IMR-90 (cell line): ENCODE results near the gene RDH12. TPM values are rescaled to one million over a fixed set of nuclear protein-coding genes. Genes with fewer than 3 reads are reported as not detected.

ENCODE experiments used
- ATAC-seq: fragments of 200-7000 bp; cut with Tn5 transposase; 2 replicates; pipeline ENCODE4 v1.9.1; 2020; ENCODE audit warnings: low read depth, mild to moderate bottlenecking, moderate library complexity
- BruUV-seq: library from RNA; stranded (reverse); fragments of 400-500 nt; replicated peaks from 2 replicates; lab custom pipeline; 2021; lab: Mats Ljungman, UMichigan
- CTCF ChIA-PET: fragments of 300-600 bp; formaldehyde crosslinking; extraction: SDS; loops from one replicate; lab custom pipeline; 2021; ENCODE audit warnings: antibody characterized with exemption; lab: Yijun Ruan, JAX
- POLR2A ChIA-PET: fragments of 300-600 bp; sonication (Branson Sonifier 250); formaldehyde crosslinking; loops from one replicate; lab custom pipeline; 2022; ENCODE audit warnings: antibody characterized with exemption; ENCODE audit not compliant: unreplicated experiment; lab: Charles Lee
- DNase-seq: peaks from one replicate; pipeline ENCODE4 v3.0.0; 2013
- H2AFZ ChIP-seq: replicated peaks from 2 replicates; pipeline ENCODE3; 2013; ENCODE audit warnings: low read length, mild to moderate bottlenecking; ENCODE audit not compliant: poor library complexity
- H2AK5ac ChIP-seq: 2 replicates; pipeline ENCODE4 v1.6.1; 2013; ENCODE audit warnings: low read depth, low read length, inconsistent platforms
- H2AK9ac ChIP-seq: replicated peaks from 2 replicates; pipeline ENCODE3; 2013; ENCODE audit warnings: mild to moderate bottlenecking, low read depth, low read length, moderate library complexity; ENCODE audit not compliant: poor library complexity
- H2BK120ac ChIP-seq: 2 replicates; pipeline ENCODE4 v1.6.1; 2013; ENCODE audit warnings: low read depth, low read length, inconsistent platforms
- H2BK15ac ChIP-seq: 3 replicates; pipeline ENCODE4 v1.6.1; 2013; ENCODE audit warnings: low read depth, low read length, inconsistent platforms
- H2BK20ac ChIP-seq: 2 replicates; pipeline ENCODE4 v1.6.1; 2013; ENCODE audit warnings: low read depth, mild to moderate bottlenecking, inconsistent platforms, low read length, moderate library complexity
- H2BK5ac ChIP-seq: 2 replicates; pipeline ENCODE4 v1.6.1; 2013; ENCODE audit warnings: mild to moderate bottlenecking, low read depth, low read length, inconsistent platforms; ENCODE audit not compliant: poor library complexity, severe bottlenecking
- H3K14ac ChIP-seq: replicated peaks from 2 replicates; pipeline ENCODE4 v1.6.1; 2013; ENCODE audit warnings: low read depth, low read length, inconsistent platforms
- H3K18ac ChIP-seq: 2 replicates; pipeline ENCODE4 v1.6.1; 2013; ENCODE audit warnings: low read depth, low read length, control low read depth
- H3K23ac ChIP-seq: 2 replicates; pipeline ENCODE4 v1.6.1; 2013; ENCODE audit warnings: low read depth, low read length, inconsistent platforms
- H3K27ac ChIP-seq: 2 replicates; pipeline ENCODE4 v1.5.1; 2013; ENCODE audit warnings: mild to moderate bottlenecking, control low read depth, low read length; ENCODE audit not compliant: insufficient read depth
- H3K27me3 ChIP-seq: 2 replicates; pipeline ENCODE4 v1.6.1; 2013; ENCODE audit warnings: low read length; ENCODE audit not compliant: control insufficient read depth, insufficient read depth
- H3K36me3 ChIP-seq: 2 replicates; pipeline ENCODE4 v1.6.1; 2013; ENCODE audit warnings: low read length, mixed read lengths; ENCODE audit not compliant: control insufficient read depth, insufficient read depth
- H3K4ac ChIP-seq: 2 replicates; pipeline ENCODE4 v1.6.1; 2013; ENCODE audit warnings: low read depth, low read length, inconsistent platforms
- H3K4me1 ChIP-seq: 2 replicates; pipeline ENCODE4 v1.6.1; 2013; ENCODE audit warnings: low read length, mixed read lengths; ENCODE audit not compliant: control insufficient read depth, insufficient read depth
- H3K4me2 ChIP-seq: 2 replicates; pipeline ENCODE4 v1.6.1; 2013; ENCODE audit warnings: low read depth, mild to moderate bottlenecking, control low read depth, low read length, moderate library complexity
- H3K4me3 ChIP-seq: 2 replicates; pipeline ENCODE4 v1.5.1; 2013; ENCODE audit warnings: low read depth, mild to moderate bottlenecking, control low read depth, low read length, moderate library complexity; ENCODE audit not compliant: insufficient read depth
- H3K56ac ChIP-seq: 2 replicates; pipeline ENCODE4 v1.6.1; 2013; ENCODE audit warnings: low read length, inconsistent platforms; ENCODE audit not compliant: insufficient read depth; ENCODE audit errors: extremely low read depth
- H3K79me1 ChIP-seq, 2 experiments: 2 replicates each; pipeline ENCODE4 v1.6.1; 2013; ENCODE audit warnings: low read length in 2 of 2, inconsistent platforms in 1 of 2, low read depth in 1 of 2
- H3K9ac ChIP-seq: 2 replicates; pipeline ENCODE4 v1.6.1; 2013; ENCODE audit warnings: low read depth, low read length, control low read depth
- H3K9me1 ChIP-seq: 2 replicates; pipeline ENCODE4 v1.6.1; 2013; ENCODE audit warnings: low read length, inconsistent platforms; ENCODE audit not compliant: insufficient read depth
- H3K9me3 ChIP-seq: 2 replicates; pipeline ENCODE4 v1.6.1; 2013; ENCODE audit warnings: low read length; ENCODE audit not compliant: control insufficient read depth, insufficient read depth
- H4K20me1 ChIP-seq: 2 replicates; pipeline ENCODE4 v1.6.1; 2013; ENCODE audit warnings: low read length, inconsistent platforms; ENCODE audit not compliant: insufficient read depth
- H4K5ac ChIP-seq: 2 replicates; pipeline ENCODE4 v1.6.1; 2013; ENCODE audit warnings: mild to moderate bottlenecking, low read depth, low read length, control low read depth
- H4K8ac ChIP-seq, 2 experiments: 2 replicates each; pipeline ENCODE4 v1.6.1; 2013; ENCODE audit warnings: low read depth in 2 of 2, low read length in 2 of 2, control low read depth in 1 of 2, inconsistent platforms in 1 of 2
- H4K91ac ChIP-seq: 2 replicates; pipeline ENCODE4 v1.6.1; 2013; ENCODE audit warnings: low read depth, low read length, inconsistent platforms; ENCODE audit not compliant: insufficient read depth
- CHD1 ChIP-seq: IDR thresholded peaks from 2 replicates; pipeline ENCODE4 v1.6.1; 2012; ENCODE audit warnings: low read depth, low read length, improper control_type of control experiment
- CTCF ChIP-seq: conservative IDR thresholded peaks from 2 replicates; pipeline ENCODE4 v1.5.1; 2012; ENCODE audit warnings: mild to moderate bottlenecking, low read depth, low read length, improper control_type of control experiment
- ELK1 ChIP-seq: fragments of 150-350 bp; IDR thresholded peaks from 2 replicates; pipeline ENCODE4 v1.6.1; 2016; ENCODE audit warnings: low read depth, mild to moderate bottlenecking, low read length, moderate library complexity, borderline replicate concordance
- FOS ChIP-seq: fragments of 150-350 bp; IDR thresholded peaks from 2 replicates; pipeline ENCODE4 v1.6.1; 2016; ENCODE audit warnings: low read depth, low read length
- MAFK ChIP-seq: IDR thresholded peaks from 2 replicates; pipeline ENCODE4 v1.6.1; 2012; ENCODE audit warnings: low read depth, low read length, improper control_type of control experiment
- MAZ ChIP-seq: IDR thresholded peaks from 2 replicates; pipeline ENCODE4 v1.6.1; 2012; ENCODE audit warnings: low read depth, mild to moderate bottlenecking, low read length, improper control_type of control experiment, moderate library complexity, borderline replicate concordance
- MXI1 ChIP-seq: IDR thresholded peaks from 2 replicates; pipeline ENCODE4 v1.6.1; 2012; ENCODE audit warnings: low read depth, mild to moderate bottlenecking, low read length, moderate library complexity, borderline replicate concordance
- RCOR1 ChIP-seq: IDR thresholded peaks from 2 replicates; pipeline ENCODE4 v1.6.1; 2012; ENCODE audit warnings: mild to moderate bottlenecking, low read length, improper control_type of control experiment; ENCODE audit not compliant: insufficient replicate concordance
- SMC3 ChIP-seq: fragments of 150-350 bp; IDR thresholded peaks from 2 replicates; pipeline ENCODE4 v1.6.1; 2016; ENCODE audit warnings: low read depth, mild to moderate bottlenecking, antibody characterized with exemption, low read length, moderate library complexity
- WGBS, 2 experiments: methylation state at CpG; one replicate each; pipeline versions ENCODE4 v1.1.5 to v1.1.7; 2013; ENCODE audit warnings: missing lambda C conversion rate in 2 of 2; ENCODE audit not compliant: insufficient read length in 1 of 2; ENCODE audit errors: extremely low coverage in 2 of 2; 5-methylcytosine and 5-hydroxymethylcytosine counted together
- dilution Hi-C: fragments of 300-500 bp; cut with HindIII; formaldehyde crosslinking; loops from one replicate; pipeline ENCODE4 v1.14.3; 2018; ENCODE audit warnings: low sequenced_read_pairs; ENCODE audit not compliant: unreplicated experiment
- in situ Hi-C: fragments of 300-500 bp; cut with MboI; formaldehyde crosslinking; loops from 3 replicates; pipeline ENCODE4 v1.14.3; 2019; ENCODE audit warnings: low sequenced_read_pairs, inconsistent platforms, mixed read lengths
- intact Hi-C: fragments of 100-400 bp; cut with micrococcal nuclease; formaldehyde crosslinking; loops from 2 replicates; pipeline ENCODE4 v1.10.0; 2022
- polyA plus RNA-seq, 3 experiments: library from polyadenylated mRNA; depleted of rRNA; stranded (reverse); fragments of >200 nt; gene quantifications; 2 replicates each; pipeline ENCODE4 v1.2.3, GENCODE V29; 2012; ENCODE audit warnings: low replicate concordance in 1 of 3
- total RNA-seq: library from RNA; depleted of rRNA; stranded (reverse); fragments of >200 nt; gene quantifications from 2 replicates; pipeline ENCODE4 v1.2.3, GENCODE V29; 2012

The RDH12 gene
- total and polyA plus RNA-seq, 2 of the 4 experiments (the other 2 are of a cell fraction) = not detected

GRCh38 chr14:67735336-67736147 lies 33.9 kb downstream of the RDH12 start:
- H2BK120ac ChIP-seq = no peak overlapping the region
- no peak overlapping the region for H2AK9ac ChIP-seq
- no peaks in the 10 kb centered on the region for H4K20me1 ChIP-seq
- intact Hi-C loops (no loop called here), dilution Hi-C loops (no loop called here), in situ Hi-C loops (no loop called here)
- H2BK15ac ChIP-seq = no peak overlapping the region
- no TSS peak for BruUV-seq
- POLR2A ChIA-PET = no interaction called here
- TF ChIP-seq RCOR1 = no peak
- no peak for TF ChIP-seq MAFK
- TF ChIP-seq SMC3 = no peak
- TF ChIP-seq ELK1 = no peak
- TF ChIP-seq FOS = no peak
- TF ChIP-seq CTCF = no peak
- TF ChIP-seq CHD1 = no peak
- no peak for TF ChIP-seq MXI1
- TF ChIP-seq MAZ = no peak
- DNase-seq (no peak), ATAC-seq (no peak)
- H4K91ac ChIP-seq = no peak overlapping the region
- H2BK20ac ChIP-seq = no peak overlapping the region
- no peak overlapping the region for H3K23ac ChIP-seq
- no peak overlapping the region for H4K8ac ChIP-seq
- no peaks in the 10 kb centered on the region for H3K9me3 ChIP-seq
- no CpG with 5 or more reads among the region's 10 CpGs for WGBS, 2 experiments
- CTCF ChIA-PET = interaction anchor here (1.2 kb wide), 1 partner anchor 31 kb away, joined by 3 read pairs; no protein-coding TSS in a partner anchor
- no peak overlapping the region for H2AFZ ChIP-seq
- H3K4me1 ChIP-seq = peaks cover 2% of the 10 kb centered on the region; the same call in 1 of the 2 replicates
- no peaks in the 10 kb centered on the region for H3K36me3 ChIP-seq
- H3K18ac ChIP-seq = no peak overlapping the region
- H3K27me3 ChIP-seq = no peaks in the 10 kb centered on the region; the same call in 1 of the 2 replicates
- no peak overlapping the region for H3K9ac ChIP-seq
- no peak overlapping the region for H4K5ac ChIP-seq
- H3K14ac ChIP-seq = no peak overlapping the region
- H3K79me1 ChIP-seq = no peaks in the 10 kb centered on the region
- H3K4ac ChIP-seq = no peak overlapping the region
- H2AK5ac ChIP-seq = no peak overlapping the region
- no peak overlapping the region for H2BK5ac ChIP-seq
- no peak overlapping the region for H3K4me3 ChIP-seq
- H3K56ac ChIP-seq = no peak overlapping the region
- no peak overlapping the region for H3K27ac ChIP-seq
- no peaks in the 10 kb centered on the region; the same call in 1 of the 2 replicates for H3K9me1 ChIP-seq
- H3K4me2 ChIP-seq = no peak overlapping the region
